ENCODE measurements around the gene CLCF1. TPM values are rescaled to one million over a fixed set of nuclear protein-coding genes. Genes with fewer than 3 reads are reported as not detected.
"Not testable (repeated sequence)": the region's sequence is repeated elsewhere in the genome, so short reads cannot be mapped to it uniquely, and the experiment has no call there.

CLCF1 gene
- total RNA-seq, 2 experiments from 2014 or later = 0.10 to 0.17 TPM

DNA sequence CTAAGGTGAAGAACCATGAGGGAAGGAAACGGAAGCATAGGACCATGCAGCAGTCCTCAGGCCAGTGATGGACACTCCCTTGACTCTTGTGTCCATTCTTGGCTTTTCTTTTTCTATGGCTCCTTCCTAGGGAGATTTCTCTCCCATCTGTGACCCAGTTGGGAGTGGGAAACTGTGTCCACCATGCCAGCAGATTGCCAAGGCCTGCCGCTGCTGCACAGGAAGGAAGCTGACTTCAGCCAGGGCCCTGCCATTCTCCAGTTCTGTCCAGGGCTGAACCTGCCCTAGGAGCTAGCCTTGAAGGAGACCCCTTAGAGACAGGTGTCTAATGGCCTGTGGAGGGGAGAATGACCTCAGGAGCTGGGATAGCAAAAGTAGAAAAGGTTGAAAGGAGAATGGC lies 52.7 kb downstream of the CLCF1 start:
- Mint-ChIP-seq H3K27me3 (peaks cover 3% of the 10 kb centered on the region), H3K4me3 (no peak overlapping the region), H3K4me1 (peaks cover 18% of the 10 kb centered on the region), H3K9me3 (no peaks in the 10 kb centered on the region), H3K27ac (no peak overlapping the region), H3K36me3 (ENCODE audit: low read depth) (peaks cover 1% of the 10 kb centered on the region)
- CTCF ChIA-PET = interaction anchor here (0.7 to 4.6 kb wide), 11 partner anchors 9 to 249 kb away, joined by 3 to 26 read pairs (median 6); partner anchors contain the start of gene PPP1CA
- POLR2A ChIA-PET = no interaction called here
- no peak for DNase-seq

GRCh38 chr11:67320011-67320410 lies 53.4 kb downstream of the CLCF1 start:
- peaks cover 1% of the 10 kb centered on the region for H3K36me3 Mint-ChIP-seq (ENCODE audit: low read depth)
- H3K9me3 Mint-ChIP-seq = no peaks in the 10 kb centered on the region
- ChIA-PET POLR2A (no interaction called here), CTCF (interaction anchor here (0.7 to 4.6 kb wide), 14 partner anchors 9 to 248 kb away, joined by 3 to 26 read pairs (median 5); partner anchors contain the start of gene POLD4)
- DNase-seq = no peak
- H3K27ac Mint-ChIP-seq = no peak overlapping the region
- peaks cover 3% of the 10 kb centered on the region for H3K27me3 Mint-ChIP-seq
- H3K4me1 Mint-ChIP-seq = peaks cover 23% of the 10 kb centered on the region
- no peak overlapping the region for H3K4me3 Mint-ChIP-seq

DNA sequence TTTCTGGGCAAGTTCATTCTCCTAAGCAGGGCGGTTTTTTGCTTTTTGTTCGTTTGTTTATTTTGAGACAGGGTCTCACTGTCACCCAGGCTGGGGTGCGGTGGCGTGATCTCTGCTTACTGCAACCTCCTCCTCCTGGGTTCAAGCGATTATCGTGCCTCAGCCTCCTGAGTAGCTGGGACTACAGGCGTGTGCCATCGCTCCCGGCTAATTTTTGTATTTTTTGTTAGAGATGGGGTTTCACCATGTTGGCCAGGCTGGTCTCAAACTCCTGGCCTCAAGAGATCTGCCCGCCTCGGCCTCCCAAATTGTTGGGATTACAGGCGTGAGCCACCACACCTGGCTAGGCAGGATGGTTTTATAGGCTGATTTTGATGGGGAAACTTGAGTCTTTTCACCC lies 54.5 kb downstream of the CLCF1 start:
- Mint-ChIP-seq H3K4me3 (peak overlapping the region; percentile 95), H3K4me1 (peaks cover 30% of the 10 kb centered on the region)
- H3K9me3 Mint-ChIP-seq; H3K27ac Mint-ChIP-seq; H3K36me3 Mint-ChIP-seq (ENCODE audit: low read depth); DNase-seq; H3K27me3 Mint-ChIP-seq; POLR2A ChIA-PET: not testable (repeated sequence)
- CTCF ChIA-PET = interaction anchor here (0.6 to 4.6 kb wide), 13 partner anchors 11 to 592 kb away, joined by 3 to 26 read pairs (median 5); partner anchors contain the start of gene POLD4

DNA sequence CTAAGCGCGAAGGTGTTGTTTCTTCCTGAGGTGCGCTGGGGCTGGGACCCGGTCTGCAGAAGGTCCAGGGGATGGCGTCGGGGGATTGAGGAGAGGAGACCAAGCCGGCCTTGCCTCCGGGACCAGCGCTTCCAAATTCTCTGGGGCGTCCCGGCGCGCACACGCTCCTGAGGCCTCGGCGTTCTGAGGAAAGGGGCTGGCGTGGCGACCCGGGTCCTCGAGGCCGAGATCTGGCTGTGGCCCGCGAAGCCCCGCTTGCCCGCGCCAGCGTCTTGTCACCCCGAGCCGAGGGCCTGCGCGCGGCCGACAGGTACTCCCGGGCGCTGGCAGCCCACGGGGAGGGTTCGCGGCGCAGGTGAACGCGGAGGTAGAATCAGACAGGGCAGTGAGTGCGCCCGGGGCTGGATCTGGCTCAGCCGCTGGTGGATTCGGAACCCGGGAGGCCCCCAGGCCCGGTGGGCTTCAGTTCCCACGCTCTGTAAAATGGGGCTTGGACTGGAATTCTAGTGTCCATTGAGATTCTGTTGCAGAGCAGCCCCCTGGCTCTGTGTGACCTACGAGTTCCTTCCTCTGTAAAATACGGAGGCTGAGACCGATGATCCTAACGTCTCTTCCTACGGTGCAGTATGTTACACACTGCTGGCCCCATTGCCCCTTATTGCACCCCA lies 55.4 kb downstream of the CLCF1 start:
- Mint-ChIP-seq H3K9me3 (no peaks in the 10 kb centered on the region), H3K4me1 (peaks cover 37% of the 10 kb centered on the region), H3K27ac (peak overlapping the region; percentile 99), H3K27me3 (peaks cover 3% of the 10 kb centered on the region), H3K4me3 (peak overlapping the region; percentile 95), H3K36me3 (ENCODE audit: low read depth) (peaks cover 1% of the 10 kb centered on the region)
- peak; percentile 22 for DNase-seq
- CTCF ChIA-PET = interaction anchor here (0.6 to 6.4 kb wide), 43 partner anchors 8 to 1189 kb away, joined by 3 to 72 read pairs (median 5); partner anchors contain the start of genes ANKRD13D, CLCF1, GRK2 and POLD4
- POLR2A ChIA-PET = interaction anchor here (0.8 to 1.4 kb wide), 4 partner anchors 41 to 71 kb away, joined by 5 to 6 read pairs (median 5); partner anchors contain the start of gene GRK2

GRCh38 chr11:67317205-67317887 lies 56.1 kb downstream of the CLCF1 start:
- ChIA-PET CTCF (interaction anchor here (0.6 to 6.4 kb wide), 47 partner anchors 9 to 1190 kb away, joined by 3 to 72 read pairs (median 5); partner anchors contain the start of genes ANKRD13D, CLCF1, GRK2 and POLD4), POLR2A (interaction anchor here (0.8 to 1.4 kb wide), 4 partner anchors 40 to 71 kb away, joined by 5 to 6 read pairs (median 5); partner anchors contain the start of gene GRK2)
- H3K4me3 Mint-ChIP-seq = peak overlapping the region; percentile 95
- peaks cover 3% of the 10 kb centered on the region for H3K27me3 Mint-ChIP-seq
- H3K27ac Mint-ChIP-seq = peak overlapping the region; percentile 99
- no peaks in the 10 kb centered on the region for H3K9me3 Mint-ChIP-seq
- peak; percentile 99 for DNase-seq
- H3K36me3 Mint-ChIP-seq (ENCODE audit: low read depth) = peaks cover 1% of the 10 kb centered on the region
- peaks cover 44% of the 10 kb centered on the region for H3K4me1 Mint-ChIP-seq

- Mint-ChIP-seq H3K4me1 (peaks cover 49% of the 10 kb centered on the region), H3K27me3 (peaks cover 3% of the 10 kb centered on the region), H3K9me3 (no peaks in the 10 kb centered on the region), H3K4me3 (peak overlapping the region; percentile 95), H3K27ac (peak overlapping the region; percentile 99), H3K36me3 (ENCODE audit: low read depth) (peaks cover 1% of the 10 kb centered on the region)
- ChIA-PET CTCF (interaction anchor here (0.7 to 6.4 kb wide), 39 partner anchors 9 to 235 kb away, joined by 3 to 72 read pairs (median 6); partner anchors contain the start of genes ANKRD13D, GRK2, POLD4 and PPP1CA), POLR2A (interaction anchor here (1.2 to 1.4 kb wide), 3 partner anchors 39 to 50 kb away, joined by 5 to 6 read pairs (median 5); partner anchors contain the start of gene GRK2)
- no peak for DNase-seq
Observed at GRCh38 chr11:67316882-67317204, 56.6 kb downstream of the CLCF1 start.

- Mint-ChIP-seq H3K27me3 (peaks cover 3% of the 10 kb centered on the region), H3K27ac (no peak overlapping the region), H3K9me3 (no peaks in the 10 kb centered on the region), H3K4me3 (no peak overlapping the region), H3K36me3 (ENCODE audit: low read depth) (peaks cover 1% of the 10 kb centered on the region), H3K4me1 (peaks cover 53% of the 10 kb centered on the region)
- DNase-seq = no peak
- POLR2A ChIA-PET = no interaction called here
- CTCF ChIA-PET = interaction anchor here (0.6 to 6.4 kb wide), 8 partner anchors 11 to 246 kb away, joined by 3 to 72 read pairs (median 6); partner anchors contain the start of gene SSH3
Observed at GRCh38 chr11:67315325-67315909, 58.0 kb downstream of the CLCF1 start.

DNA sequence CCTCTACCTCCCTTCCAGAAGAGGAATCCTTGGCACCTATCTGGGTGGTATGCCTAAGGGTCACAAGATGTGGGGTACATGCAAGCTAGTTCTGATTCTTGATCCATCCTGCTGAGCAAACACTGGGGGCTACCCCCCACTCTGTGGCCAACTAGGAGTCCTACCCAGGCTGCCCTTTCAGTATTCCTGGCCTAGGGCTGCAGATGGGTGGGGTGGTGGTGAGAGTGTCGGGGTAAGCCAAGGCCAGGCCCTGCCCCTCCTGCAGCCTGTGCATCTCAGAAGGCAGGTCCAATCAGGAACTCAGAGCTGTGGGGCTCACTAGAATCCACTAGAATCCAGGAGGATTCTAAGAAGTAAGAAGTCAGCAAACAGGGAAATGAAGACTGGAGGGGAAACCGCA lies 59.2 kb downstream of the CLCF1 start:
- Mint-ChIP-seq H3K27me3 (peaks cover 3% of the 10 kb centered on the region), H3K4me3 (no peak overlapping the region), H3K36me3 (ENCODE audit: low read depth) (peaks cover 1% of the 10 kb centered on the region), H3K9me3 (no peaks in the 10 kb centered on the region), H3K4me1 (peaks cover 53% of the 10 kb centered on the region), H3K27ac (peak overlapping the region; percentile 15)
- POLR2A ChIA-PET = no interaction called here
- DNase-seq = no peak
- CTCF ChIA-PET = interaction anchor here (0.8 to 6.4 kb wide), 8 partner anchors 8 to 51 kb away, joined by 3 to 72 read pairs (median 4); partner anchors contain the start of gene SSH3

Other genes starting within 250 kb of the CLCF1 start
- 100 to 1,000 TPM; 306 to 324 TPM for gene GRK2, start 107.1 kb downstream of the CLCF1 start, total RNA-seq
- 100 to 1,000 TPM; 135 to 194 TPM for gene ANKRD13D, start 84.3 kb downstream of the CLCF1 start, total RNA-seq
- 1 to 10 TPM; 8.2 to 9.6 TPM for gene SSH3, start 70.1 kb downstream of the CLCF1 start, total RNA-seq
- 10 to 100 TPM; 52.7 to 53.7 TPM for gene POLD4, start 20.1 kb downstream of the CLCF1 start, total RNA-seq
- 10 to 100 TPM; 49.3 to 53.7 TPM for gene RAD9A, start 18.4 kb upstream of the CLCF1 start, total RNA-seq
- 100 to 1,000 TPM; 301 to 331 TPM for gene PPP1CA, start 28.3 kb upstream of the CLCF1 start, total RNA-seq
- gene TBC1D10C, start 30.5 kb upstream of the CLCF1 start, total RNA-seq = 100 to 1,000 TPM; 256 to 323 TPM
- 1 to 10 TPM; 1.2 to 1.9 TPM for gene CARNS1, start 42.1 kb upstream of the CLCF1 start, total RNA-seq
- 10 to 100 TPM; 57.5 to 68.1 TPM for gene RPS6KB2, start 54.9 kb upstream of the CLCF1 start, total RNA-seq
- 100 to 1,000 TPM; 328 to 389 TPM for gene PTPRCAP, start 64.1 kb upstream of the CLCF1 start, total RNA-seq
- gene CORO1B, start 69.9 kb upstream of the CLCF1 start, total RNA-seq = 100 to 1,000 TPM; 191 to 252 TPM
- gene GPR152, start 79.1 kb upstream of the CLCF1 start, total RNA-seq = not detected
- 1 to 10 TPM; 1.3 to 2.6 TPM for gene CABP4, start 81.8 kb upstream of the CLCF1 start, total RNA-seq
- gene TMEM134, start 95.7 kb upstream of the CLCF1 start, total RNA-seq = 10 to 100 TPM; 42.2 to 47.2 TPM
- gene AIP, start 109.4 kb upstream of the CLCF1 start, total RNA-seq = 100 to 1,000 TPM; 149 to 164 TPM
- 100 to 1,000 TPM; 100 to 110 TPM for gene PITPNM1, start 131.8 kb upstream of the CLCF1 start, total RNA-seq
- gene CDK2AP2, start 134.6 kb upstream of the CLCF1 start, total RNA-seq = 100 to 1,000 TPM; 117 to 126 TPM
- not detected for gene CABP2, start 149.8 kb upstream of the CLCF1 start, total RNA-seq
- 100 to 1,000 TPM; 194 to 209 TPM for gene GSTP1, start 210.2 kb upstream of the CLCF1 start, total RNA-seq
- 100 to 1,000 TPM; 204 to 228 TPM for gene NDUFV1, start 233.3 kb upstream of the CLCF1 start, total RNA-seq